Transverse colon (tissue), 4 donors: ENCODE data around the gene MCOLN1.

Experiments used
- POLR2A ChIP-seq: fragments of 450-650 bp; IDR thresholded peaks from one replicate; pipeline ENCODE4 v1.6.1; 2016; ENCODE audit warnings: antibody characterized with exemption, mild to moderate bottlenecking, moderate library complexity
- POLR2AphosphoS5 ChIP-seq, 3 donors: sonication (generic); formaldehyde crosslinking; IDR thresholded peaks; one replicate each; pipeline ENCODE4 v1.6.1; 2016; ENCODE audit warnings: antibody characterized with exemption in 3 of 3
- TF ChIP-seq, protein P1 (sequence below), 5 experiments: fragments of 200-600 bp in 3 of 5; fragments of 450-650 bp in 2 of 5; sonication (generic) in 3 of 5; IDR thresholded peaks; 1 replicate in 2 of 5; 2 replicates in 3 of 5; pipeline ENCODE4 v1.5.1; 2016 to 2017; ENCODE audit warnings: antibody characterized with exemption in 5 of 5, inconsistent platforms in 3 of 5, mild to moderate bottlenecking in 2 of 5, moderate library complexity in 1 of 5

DNA sequence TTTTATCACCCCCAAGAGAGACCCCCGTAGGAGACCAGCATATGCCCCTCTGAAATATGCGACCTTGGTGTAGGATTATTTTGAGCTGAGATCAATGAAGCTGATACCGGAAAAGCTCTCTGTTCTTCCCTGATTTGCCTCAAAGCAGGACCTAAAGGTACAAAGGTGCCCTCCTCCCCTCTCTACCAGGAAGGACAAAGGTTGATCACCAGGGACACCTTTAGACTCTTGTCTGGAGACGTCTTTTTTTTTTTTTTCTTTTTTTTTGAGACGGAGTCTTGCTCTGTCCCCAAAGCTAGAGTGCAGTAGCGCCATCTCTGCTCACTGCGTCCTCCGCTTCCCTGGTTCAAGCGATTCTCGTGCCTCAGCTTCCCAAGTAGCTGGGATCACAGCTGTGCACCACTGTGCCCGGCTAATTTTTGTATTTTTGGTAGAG, 32.8 kb upstream of the MCOLN1 start:
- TF ChIP-seq, protein P1, sequence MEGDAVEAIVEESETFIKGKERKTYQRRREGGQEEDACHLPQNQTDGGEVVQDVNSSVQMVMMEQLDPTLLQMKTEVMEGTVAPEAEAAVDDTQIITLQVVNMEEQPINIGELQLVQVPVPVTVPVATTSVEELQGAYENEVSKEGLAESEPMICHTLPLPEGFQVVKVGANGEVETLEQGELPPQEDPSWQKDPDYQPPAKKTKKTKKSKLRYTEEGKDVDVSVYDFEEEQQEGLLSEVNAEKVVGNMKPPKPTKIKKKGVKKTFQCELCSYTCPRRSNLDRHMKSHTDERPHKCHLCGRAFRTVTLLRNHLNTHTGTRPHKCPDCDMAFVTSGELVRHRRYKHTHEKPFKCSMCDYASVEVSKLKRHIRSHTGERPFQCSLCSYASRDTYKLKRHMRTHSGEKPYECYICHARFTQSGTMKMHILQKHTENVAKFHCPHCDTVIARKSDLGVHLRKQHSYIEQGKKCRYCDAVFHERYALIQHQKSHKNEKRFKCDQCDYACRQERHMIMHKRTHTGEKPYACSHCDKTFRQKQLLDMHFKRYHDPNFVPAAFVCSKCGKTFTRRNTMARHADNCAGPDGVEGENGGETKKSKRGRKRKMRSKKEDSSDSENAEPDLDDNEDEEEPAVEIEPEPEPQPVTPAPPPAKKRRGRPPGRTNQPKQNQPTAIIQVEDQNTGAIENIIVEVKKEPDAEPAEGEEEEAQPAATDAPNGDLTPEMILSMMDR (IDR thresholded peaks at IDR 0.05) = peak in 1 of 5 experiments; percentile 18
- TF ChIP-seq POLR2A (no peak), POLR2AphosphoS5 (IDR thresholded peaks at IDR 0.05) (peak in 2 of 3 donors; percentile 18 to 40)
